MM.1S (cell line): ENCODE data around the gene COMMD4.
"Not testable (repeated sequence)": the region's sequence is repeated elsewhere in the genome, so short reads cannot be mapped to it uniquely, and the experiment has no call there.

Experiments
- CTCF ChIP-seq: fragments of 300-600 bp; sonication (generic); IDR thresholded peaks from 2 replicates; pipeline ENCODE4 v1.5.1; 2016; ENCODE audit warnings: antibody characterized with exemption, low read length, mixed read lengths
- EZH2 ChIP-seq: fragments of 300-600 bp; sonication (generic); optimal IDR thresholded peaks from 2 replicates; pipeline ENCODE3; 2017; ENCODE audit warnings: low read depth, mild to moderate bottlenecking, antibody characterized with exemption, low read length, mixed read lengths

- not testable (repeated sequence) for TF ChIP-seq CTCF, EZH2
Observed at GRCh38 chr15:75343953-75344352, 8.1 kb downstream of the COMMD4 start.
